NCI-H1694 (cell line): ENCODE measurements around the gene MCUR1.
A peak's percentile ranks its signal among the peaks of the same experiment; 100 is the strongest.
"Not testable (repeated sequence)": the region's sequence is repeated elsewhere in the genome, so short reads cannot be mapped to it uniquely, and the experiment has no call there.

Source experiments
- DNase-seq: peaks from one replicate; lab custom pipeline; 2025; lab: John Stamatoyannopoulos, UW

The MCUR1 gene

GRCh38 chr6:13828656-13829301 lies 14.4 kb upstream of the MCUR1 start:
- not testable (repeated sequence) for DNase-seq

DNA sequence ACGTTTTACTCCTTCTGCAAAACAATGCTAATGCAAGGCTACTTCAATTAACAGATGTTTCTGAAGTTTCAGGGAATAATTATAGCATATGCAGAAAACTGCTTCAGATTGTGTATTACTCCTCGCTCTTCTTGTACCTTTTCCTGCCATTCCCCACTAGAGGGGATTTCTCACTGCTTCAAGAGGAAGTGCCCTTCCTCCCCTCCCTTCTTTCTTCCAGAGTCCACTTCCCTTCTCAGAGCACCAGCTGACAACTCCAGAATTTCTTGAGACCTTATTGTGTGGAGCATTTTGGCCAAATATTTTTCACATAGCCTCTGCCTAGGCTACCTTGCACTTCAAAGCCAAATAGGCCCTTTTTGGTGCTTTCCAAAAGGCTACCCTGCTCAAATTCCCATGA lies 12.7 kb upstream of the MCUR1 start:
- no peak for DNase-seq

DNA sequence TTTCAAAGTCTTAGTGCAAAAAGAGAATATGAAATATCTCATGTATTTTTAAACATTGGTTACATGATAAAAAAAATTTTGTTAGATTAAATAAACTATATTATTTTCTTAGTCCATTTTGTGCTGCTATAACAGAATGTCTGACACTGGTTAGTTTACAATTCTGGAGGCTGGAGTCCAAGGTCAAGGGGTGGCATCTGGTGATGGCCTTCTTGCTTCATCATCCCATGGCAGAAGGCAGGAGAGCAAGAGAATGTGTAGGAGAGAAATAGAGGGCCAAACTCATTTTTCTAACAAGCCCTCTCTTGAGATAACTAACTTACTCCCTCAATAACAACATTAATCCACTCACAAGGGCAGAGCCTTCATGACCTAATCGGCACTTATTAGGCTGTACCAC lies 11.5 kb upstream of the MCUR1 start:
- no peak for DNase-seq

DNA sequence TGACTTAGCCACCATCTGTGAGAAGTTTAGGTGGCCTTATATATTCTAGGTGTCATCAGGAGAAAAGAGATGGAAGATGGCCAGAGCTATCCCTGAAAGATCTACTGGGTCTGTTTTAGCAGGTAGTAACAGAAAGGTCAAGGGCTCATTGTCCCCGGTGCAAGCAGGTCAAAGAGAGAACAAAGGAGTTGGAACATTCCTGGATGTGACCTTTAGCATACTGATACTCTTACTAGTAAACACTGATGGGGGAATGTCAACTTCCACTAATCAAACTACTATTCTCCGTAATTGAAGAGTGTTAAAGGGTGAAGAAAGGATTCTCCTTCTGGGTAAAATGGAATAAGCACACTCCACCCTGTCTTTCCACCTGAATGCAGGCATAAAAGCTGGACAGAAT lies 4.0 kb upstream of the MCUR1 start:
- no peak for DNase-seq

DNA sequence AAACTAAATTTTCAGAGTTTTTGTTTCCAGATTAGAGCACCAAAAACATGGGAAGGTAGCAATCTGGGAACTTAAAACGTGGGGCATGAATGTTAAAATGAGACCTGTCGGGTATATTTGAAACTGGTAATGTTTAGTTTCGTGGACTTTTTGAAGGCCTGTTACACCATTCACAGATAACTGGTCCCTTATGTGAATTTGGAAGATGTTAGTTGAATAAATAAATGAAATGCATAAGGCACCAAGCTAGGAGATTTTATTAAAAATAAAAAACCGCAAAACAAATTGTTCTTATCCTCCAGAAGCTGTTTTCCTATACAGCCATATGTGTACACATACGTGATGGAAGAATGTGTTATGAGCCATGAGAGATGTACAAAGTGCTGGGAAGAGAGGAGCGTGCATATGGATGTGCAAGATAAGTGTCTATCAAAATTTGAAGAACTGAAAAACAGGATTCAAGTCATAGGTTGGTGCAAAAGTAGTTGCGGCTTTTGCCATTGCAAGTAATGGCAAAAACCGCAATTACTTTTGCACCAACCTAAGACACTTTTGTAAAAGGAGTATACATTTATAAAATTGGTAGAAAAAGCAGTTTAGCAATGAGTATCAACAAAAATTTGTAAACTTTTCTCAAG lies 700 bp upstream of the MCUR1 start:
- no peak for DNase-seq

DNA sequence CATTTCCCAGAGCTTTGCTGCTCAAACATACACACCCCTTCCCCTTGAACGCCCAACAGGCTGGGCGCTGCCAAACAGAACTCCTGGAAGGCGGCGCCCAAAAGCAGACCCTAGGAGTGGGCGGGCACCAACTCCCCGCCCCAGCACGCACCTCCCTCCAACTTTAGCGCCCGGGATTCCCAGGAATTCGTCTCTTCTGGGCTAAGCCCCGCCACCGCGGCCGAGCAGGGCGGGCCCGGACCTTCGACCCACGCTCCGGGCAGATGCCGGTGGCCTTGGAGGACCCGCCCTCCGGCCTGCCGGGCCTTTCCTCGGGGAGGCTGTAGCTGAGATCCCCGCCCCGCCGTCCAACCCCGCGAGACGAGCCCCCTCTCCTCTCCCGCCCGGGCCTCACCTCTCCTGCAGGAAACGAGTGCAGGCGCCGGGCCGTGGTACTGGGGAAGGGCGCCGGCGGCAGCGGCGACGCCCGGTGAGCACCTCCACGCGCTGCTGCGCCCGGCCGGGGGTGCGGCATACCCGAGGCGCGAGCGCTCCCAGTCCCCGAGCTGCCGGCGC lies 659 bp downstream of the MCUR1 start:
- DNase-seq = peak; percentile 85

- no peak for DNase-seq
Observed at GRCh38 chr6:13813026-13813425, 1.3 kb downstream of the MCUR1 start.

DNA sequence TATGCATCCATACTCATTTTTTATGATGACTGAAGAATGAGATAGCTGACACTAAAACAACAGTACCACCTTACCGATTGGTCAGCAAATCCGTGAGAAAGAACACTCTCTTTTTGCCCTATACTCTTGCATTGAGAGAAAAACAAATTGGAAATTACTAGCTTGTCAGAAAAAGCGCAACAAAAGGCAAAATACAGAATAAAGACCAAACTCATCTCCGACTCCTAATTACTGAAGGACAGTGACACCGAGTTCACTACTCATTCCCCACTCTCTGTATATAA lies 2.1 kb downstream of the MCUR1 start:
- no peak for DNase-seq

DNA sequence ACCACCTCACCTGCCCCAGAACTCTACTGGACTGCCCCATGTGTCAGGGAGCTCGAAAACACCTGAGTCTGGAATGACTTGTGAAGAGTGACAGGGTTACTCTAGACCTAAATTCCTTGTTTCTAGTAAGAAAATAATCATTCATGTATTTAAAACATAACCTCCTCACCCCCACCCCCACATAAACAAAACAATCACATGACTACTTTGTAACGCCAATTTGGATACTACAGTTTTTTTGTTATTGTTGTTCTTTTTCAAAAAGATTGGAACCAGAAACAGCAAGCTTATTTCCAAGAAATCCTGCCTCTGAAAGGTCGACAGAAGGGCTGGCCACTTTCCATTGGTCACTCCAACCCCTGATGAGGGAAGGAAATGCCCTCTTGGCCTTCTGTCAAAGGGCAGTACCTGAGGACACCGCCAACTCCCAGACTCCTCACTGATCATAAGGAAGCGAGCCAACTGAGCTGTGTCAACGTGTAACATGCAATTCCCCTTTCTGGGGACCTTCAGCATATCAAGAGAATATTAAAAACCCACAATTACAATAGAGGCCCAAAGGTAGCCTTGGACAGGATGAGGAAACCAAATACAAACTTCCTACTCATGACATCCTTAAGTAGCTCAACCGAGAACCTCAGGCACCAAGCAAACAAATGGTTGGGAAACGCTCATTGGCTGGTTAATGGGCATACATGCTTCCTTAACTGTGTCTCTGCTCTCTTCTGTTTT lies 2.6 kb downstream of the MCUR1 start:
- DNase-seq = no peak

GRCh38 chr6:13810688-13811446 lies 3.5 kb downstream of the MCUR1 start:
- no peak for DNase-seq

DNA sequence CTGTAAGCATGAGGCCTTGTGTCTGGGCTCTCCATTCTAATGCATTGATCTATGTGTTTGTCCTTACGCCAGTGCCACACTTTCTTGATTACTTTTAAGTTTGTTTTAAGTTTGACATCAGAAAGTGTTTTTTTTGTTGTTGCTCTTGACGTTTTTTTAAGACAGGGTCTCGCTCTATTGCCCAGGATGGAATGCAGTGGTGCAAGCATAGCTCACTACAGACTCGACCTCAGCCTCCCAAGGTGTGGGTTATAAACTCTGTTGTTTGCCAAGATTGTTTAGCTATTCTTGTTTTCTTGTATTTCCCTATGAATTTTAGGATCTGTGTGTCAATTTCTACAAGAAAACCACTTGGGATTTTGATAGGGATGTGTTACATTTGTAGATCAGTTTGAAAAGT lies 5.6 kb downstream of the MCUR1 start:
- DNase-seq = no peak

- no peak for DNase-seq
Observed at GRCh38 chr6:13807696-13808095, 6.7 kb downstream of the MCUR1 start.

GRCh38 chr6:13803581-13803980 lies 10.8 kb downstream of the MCUR1 start:
- no peak for DNase-seq

GRCh38 chr6:13800615-13801014 lies 13.7 kb downstream of the MCUR1 start:
- no peak for DNase-seq

DNA sequence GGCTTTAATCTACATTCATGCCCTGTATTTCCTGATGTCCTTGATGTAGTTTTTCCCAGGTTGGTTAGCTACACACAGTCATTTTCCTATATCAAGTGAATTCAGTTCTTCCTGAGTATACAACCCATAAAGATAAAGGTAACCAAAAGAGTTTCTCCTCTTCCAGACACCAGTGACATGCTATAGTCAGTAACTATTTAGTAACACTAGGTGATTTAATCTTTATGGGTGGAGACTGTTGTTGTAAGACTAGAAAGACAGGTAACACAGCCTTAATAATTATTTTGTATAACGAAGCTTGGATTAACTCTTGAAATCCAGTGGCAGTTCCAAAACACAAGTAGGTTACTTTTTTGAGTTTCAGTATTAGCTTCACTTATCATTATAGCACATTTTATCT lies 17.6 kb downstream of the MCUR1 start:
- DNase-seq = no peak

- peak; percentile 75 for DNase-seq
Observed at GRCh38 chr6:13795041-13795750, 19.2 kb downstream of the MCUR1 start.

- no peak for DNase-seq
Observed at GRCh38 chr6:13794184-13794583, 20.2 kb downstream of the MCUR1 start.

DNA sequence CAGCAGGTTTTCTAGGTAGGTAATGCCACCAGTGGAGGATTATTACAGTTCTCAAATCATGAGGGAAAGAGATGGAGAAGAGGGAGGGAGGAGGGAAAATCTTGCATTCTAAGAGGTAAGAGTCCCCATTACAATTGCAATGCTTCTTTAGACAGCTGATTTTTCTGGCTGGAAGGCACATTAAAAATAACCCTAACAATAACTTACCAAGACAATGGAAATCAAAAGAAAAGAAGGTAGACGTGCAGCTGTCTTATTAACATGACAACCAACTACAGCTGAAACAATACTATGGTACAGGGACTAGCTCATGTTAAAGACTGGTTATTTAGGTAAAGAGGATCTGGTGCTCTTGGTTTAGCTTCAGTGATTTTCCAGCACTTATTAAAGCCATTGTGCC lies 24.6 kb downstream of the MCUR1 start:
- no peak for DNase-seq

- DNase-seq = no peak
Observed at GRCh38 chr6:13788820-13789219, 25.5 kb downstream of the MCUR1 start.

DNA sequence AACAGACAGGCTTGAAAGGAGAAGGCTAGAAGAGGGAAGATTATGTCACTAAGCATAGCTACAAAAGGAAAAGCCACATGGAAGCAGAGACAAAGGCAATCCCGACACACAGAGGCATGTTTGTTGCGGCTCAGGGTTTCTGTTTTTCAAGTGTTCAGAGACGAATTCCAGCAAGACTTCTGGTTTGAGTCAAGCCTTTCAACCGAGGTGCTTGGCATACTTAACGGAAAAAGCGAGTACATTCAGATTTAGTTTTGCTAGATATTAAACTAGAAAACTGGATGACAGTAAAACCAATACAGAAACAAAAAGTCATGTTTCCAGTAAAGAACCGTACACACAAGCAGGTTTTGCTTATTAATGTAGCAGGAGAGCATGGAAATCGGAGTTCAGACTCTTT lies 27.2 kb downstream of the MCUR1 start:
- no peak for DNase-seq

DNA sequence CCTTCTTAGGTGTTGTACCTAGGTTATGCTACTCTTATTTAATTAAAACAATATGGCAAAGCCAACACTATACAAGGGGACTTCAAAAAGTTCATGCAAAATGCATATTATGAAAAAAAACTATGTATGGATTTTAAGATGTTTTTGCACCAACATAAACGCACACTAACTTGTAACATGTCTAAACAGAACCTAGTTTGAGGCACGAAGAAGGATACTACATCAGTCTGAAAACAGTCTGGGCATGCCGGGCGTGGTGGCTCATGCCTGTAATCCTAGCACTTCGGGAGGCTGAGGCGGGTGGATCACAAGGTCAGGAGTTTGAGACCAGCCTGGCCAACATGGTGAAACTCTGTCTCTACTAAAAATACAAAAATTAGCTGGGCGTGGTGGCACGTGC lies 34.2 kb downstream of the MCUR1 start:
- DNase-seq = not testable (repeated sequence)

- no peak for DNase-seq
Observed at GRCh38 chr6:13778028-13778427, 36.3 kb downstream of the MCUR1 start.
